ENCODE data around the gene PTAFR. TPM values are rescaled to one million over a fixed set of nuclear protein-coding genes. Genes with fewer than 3 reads are reported as not detected.

The PTAFR gene
- total RNA-seq, 1 experiment from 2014 or later, result 0.09 TPM

GRCh38 chr1:28199328-28200233, 23.1 kb upstream of the PTAFR start:
- CTCF ChIA-PET, result no interaction called here

GRCh38 chr1:28197682-28198415, 21.4 kb upstream of the PTAFR start:
- intact Hi-C loops (cut with micrococcal nuclease; ENCODE audit: unreplicated experiment), result no loop called here

More at GRCh38 chr1:28199328-28200233, 23.1 kb upstream of the PTAFR start:
- Histone ChIP-seq H3K27me3 (replicated peaks; ENCODE audit: insufficient read depth, low read depth, low read length, poor library complexity) (no peaks in the 10 kb centered on the region), H3K27ac (ENCODE audit: low read depth, low read length, poor library complexity, severe bottlenecking) (no peak overlapping the region), H3K9me3 (ENCODE audit: low read depth, low read length, poor library complexity, severe bottlenecking) (no peaks in the 10 kb centered on the region), H3K36me3 (ENCODE audit: insufficient read depth, low read length, poor library complexity, severe bottlenecking) (peaks cover 40% of the 10 kb centered on the region), H3K4me3 (ENCODE audit: low read depth, low read length, poor library complexity, severe bottlenecking) (no peak overlapping the region), H3K4me1 (ENCODE audit: insufficient read depth, low read length, poor library complexity, severe bottlenecking) (no peaks in the 10 kb centered on the region)
- intact Hi-C loops (cut with micrococcal nuclease; ENCODE audit: unreplicated experiment), result no loop called here
- POLR2A ChIA-PET (ENCODE audit: low non-redundant PET), result no interaction called here
- no peak for DNase-seq (ENCODE audit: low spot score)
- no TSS peak for BruUV-seq (replicated peaks)
- TF ChIP-seq EZH2 (IDR thresholded peaks at IDR 0.05; ENCODE audit: borderline replicate concordance, low read depth, low read length, poor library complexity, severe bottlenecking) (no peak), CTCF (conservative IDR thresholded peaks at IDR 0.05; ENCODE audit: low read depth, low read length) (no peak)

More at GRCh38 chr1:28197682-28198415, 21.4 kb upstream of the PTAFR start:
- H3K27me3 ChIP-seq (replicated peaks; ENCODE audit: insufficient read depth, low read depth, low read length, poor library complexity), result no peaks in the 10 kb centered on the region
- no peak for DNase-seq (ENCODE audit: low spot score)
- ChIA-PET CTCF (interaction anchor here (0.7 kb wide), 1 partner anchor 133 kb away, joined by 3 read pairs; no protein-coding TSS in a partner anchor), POLR2A (ENCODE audit: low non-redundant PET) (no interaction called here)
- no peaks in the 10 kb centered on the region for H3K9me3 ChIP-seq (ENCODE audit: low read depth, low read length, poor library complexity, severe bottlenecking)
- peaks cover 23% of the 10 kb centered on the region for H3K36me3 ChIP-seq (ENCODE audit: insufficient read depth, low read length, poor library complexity, severe bottlenecking)
- H3K27ac ChIP-seq (ENCODE audit: low read depth, low read length, poor library complexity, severe bottlenecking), result no peak overlapping the region
- TF ChIP-seq CTCF (conservative IDR thresholded peaks at IDR 0.05; ENCODE audit: low read depth, low read length), result no peak
- TF ChIP-seq EZH2 (IDR thresholded peaks at IDR 0.05; ENCODE audit: borderline replicate concordance, low read depth, low read length, poor library complexity, severe bottlenecking), result no peak
- no peak overlapping the region for H3K4me3 ChIP-seq (ENCODE audit: low read depth, low read length, poor library complexity, severe bottlenecking)
- no peaks in the 10 kb centered on the region for H3K4me1 ChIP-seq (ENCODE audit: insufficient read depth, low read length, poor library complexity, severe bottlenecking)
- BruUV-seq (replicated peaks), result no TSS peak
